NCI-H2227 (cell line): ENCODE measurements around the gene EFNA5.
A peak's percentile ranks its signal among the peaks of the same experiment; 100 is the strongest.
"Not testable (repeated sequence)": the region's sequence is repeated elsewhere in the genome, so short reads cannot be mapped to it uniquely, and the experiment has no call there.

ENCODE experiments used
- DNase-seq: peaks from one replicate; lab custom pipeline; 2025; ENCODE audit not compliant: unreplicated experiment; lab: John Stamatoyannopoulos, UW

The EFNA5 gene

GRCh38 chr5:107466233-107466769, 204.4 kb downstream of the EFNA5 start:
- no peak for DNase-seq

GRCh38 chr5:107464876-107465275, 205.9 kb downstream of the EFNA5 start:
- DNase-seq = no peak

DNA sequence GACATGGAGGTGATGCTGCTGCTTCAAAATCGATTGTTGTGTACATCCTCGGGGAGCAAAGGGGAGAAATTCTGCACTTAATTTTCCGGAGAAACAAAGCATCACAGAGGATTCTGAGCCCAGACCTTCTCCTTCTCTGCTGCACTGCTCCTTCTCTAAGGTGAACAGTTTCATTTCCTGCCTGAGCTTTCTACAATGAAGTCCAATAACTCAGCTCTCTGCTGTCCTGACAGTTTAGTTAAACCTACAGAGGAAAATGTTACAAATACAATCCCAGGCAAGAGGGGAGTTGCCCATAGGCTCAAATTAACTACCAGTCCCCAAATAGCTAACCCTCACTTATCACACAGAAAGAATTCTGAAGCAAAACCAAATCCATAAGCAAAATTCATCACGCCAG, 206.3 kb downstream of the EFNA5 start:
- DNase-seq = no peak

DNA sequence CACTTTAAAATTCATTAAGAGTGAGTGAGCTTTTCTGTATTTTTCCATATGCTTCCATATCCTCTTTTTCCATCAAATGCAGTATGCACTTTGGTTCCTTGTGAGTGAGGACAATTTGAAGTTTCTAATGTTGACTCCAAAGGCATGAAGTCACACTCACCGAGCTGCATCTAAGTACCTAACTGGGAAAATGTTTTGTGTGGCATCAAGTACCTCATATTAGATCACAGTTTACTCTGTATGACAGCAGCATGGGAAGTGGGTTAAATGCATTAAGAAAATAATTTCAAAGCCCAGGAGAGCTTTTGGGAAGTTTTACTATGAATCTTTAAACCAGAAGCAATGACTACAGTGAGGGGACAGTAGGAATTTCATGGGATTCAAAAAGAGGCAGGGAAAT, 207.0 kb downstream of the EFNA5 start:
- DNase-seq = no peak

- no peak for DNase-seq
Observed at GRCh38 chr5:107461770-107462169, 209.0 kb downstream of the EFNA5 start.

DNA sequence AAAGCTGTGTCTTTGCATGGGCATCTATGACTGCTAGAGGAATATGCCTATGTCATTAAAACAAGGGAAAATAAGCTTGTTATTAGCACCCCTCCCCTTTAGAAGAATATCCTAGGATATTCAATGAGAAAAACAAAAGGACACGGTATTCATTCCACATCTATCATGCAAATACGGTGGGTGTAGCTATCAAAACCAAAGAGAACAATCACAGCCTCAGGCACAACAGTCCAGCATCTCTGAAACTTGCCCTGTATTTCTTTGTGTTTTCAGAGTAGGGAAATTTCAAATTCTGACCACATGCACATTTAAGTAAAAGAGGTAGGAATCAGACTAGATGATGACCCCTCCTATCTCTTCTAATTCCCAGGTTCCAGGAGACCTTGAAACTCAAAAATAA, 209.9 kb downstream of the EFNA5 start:
- DNase-seq = no peak

GRCh38 chr5:107459605-107460004, 211.1 kb downstream of the EFNA5 start:
- DNase-seq = no peak

- DNase-seq = no peak
Observed at GRCh38 chr5:107458322-107458721, 212.4 kb downstream of the EFNA5 start.

GRCh38 chr5:107457881-107458280, 212.9 kb downstream of the EFNA5 start:
- DNase-seq = no peak

- DNase-seq = no peak
Observed at GRCh38 chr5:107457138-107457537, 213.6 kb downstream of the EFNA5 start.

GRCh38 chr5:107456281-107456715, 214.4 kb downstream of the EFNA5 start:
- no peak for DNase-seq

DNA sequence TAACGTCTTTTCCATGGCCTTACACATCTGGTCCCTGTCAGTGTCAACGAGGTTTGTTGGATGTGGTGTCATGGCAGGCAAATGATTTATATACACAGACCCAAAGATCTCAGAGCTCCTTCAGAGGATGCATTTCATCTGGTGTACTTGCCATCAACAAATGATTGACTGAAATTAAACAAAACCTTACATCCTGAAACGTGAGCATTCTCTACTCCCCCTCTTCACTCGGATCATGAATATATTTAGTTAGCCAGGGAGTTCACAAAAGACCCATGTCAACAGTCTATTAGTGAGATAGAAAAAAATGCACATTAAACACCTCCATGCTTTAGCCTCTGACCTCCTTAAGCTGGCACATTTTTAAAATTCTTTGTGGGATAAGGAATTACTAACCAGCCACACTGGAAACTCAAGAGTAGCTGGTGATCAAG, 215.6 kb downstream of the EFNA5 start:
- DNase-seq = no peak

DNA sequence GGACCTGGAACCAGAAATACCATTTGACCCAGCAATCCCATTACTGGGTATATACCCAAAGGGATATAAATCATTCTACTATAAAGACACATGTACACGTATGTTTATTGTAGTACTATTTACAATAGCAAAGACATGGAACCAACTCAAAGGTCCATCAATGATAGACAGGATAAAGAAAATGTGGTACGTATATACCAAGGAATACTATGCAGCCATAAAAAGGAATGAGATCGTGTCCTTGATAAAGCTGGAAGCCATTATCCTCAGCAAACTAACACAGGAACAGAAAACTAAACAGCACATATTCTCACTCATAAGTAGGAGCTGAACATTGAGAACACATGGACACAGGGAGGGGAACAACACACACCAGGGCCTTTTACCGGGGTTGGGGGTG, 218.9 kb downstream of the EFNA5 start:
- DNase-seq = not testable (repeated sequence)

DNA sequence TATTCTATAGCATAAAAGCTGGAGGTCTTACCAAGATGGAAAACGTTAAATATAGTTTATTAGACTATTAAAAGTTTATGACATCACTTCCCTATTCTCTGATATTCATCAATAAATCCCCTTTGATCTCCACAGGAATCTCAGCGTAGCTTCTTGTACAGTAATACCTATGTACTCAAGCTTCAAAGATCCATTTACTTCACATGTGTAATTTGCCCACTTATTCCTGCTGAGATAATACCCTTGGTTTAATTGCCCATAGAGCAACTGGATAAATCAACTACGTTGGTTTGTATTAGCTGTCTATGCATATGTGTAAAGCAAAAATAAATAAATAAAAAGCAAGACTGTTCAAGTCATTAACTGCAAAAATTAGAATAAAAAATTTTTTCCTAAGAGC, 219.7 kb downstream of the EFNA5 start:
- peak; percentile 64 for DNase-seq

- DNase-seq = peak; percentile 46
Observed at GRCh38 chr5:107450531-107450930, 220.2 kb downstream of the EFNA5 start.

DNA sequence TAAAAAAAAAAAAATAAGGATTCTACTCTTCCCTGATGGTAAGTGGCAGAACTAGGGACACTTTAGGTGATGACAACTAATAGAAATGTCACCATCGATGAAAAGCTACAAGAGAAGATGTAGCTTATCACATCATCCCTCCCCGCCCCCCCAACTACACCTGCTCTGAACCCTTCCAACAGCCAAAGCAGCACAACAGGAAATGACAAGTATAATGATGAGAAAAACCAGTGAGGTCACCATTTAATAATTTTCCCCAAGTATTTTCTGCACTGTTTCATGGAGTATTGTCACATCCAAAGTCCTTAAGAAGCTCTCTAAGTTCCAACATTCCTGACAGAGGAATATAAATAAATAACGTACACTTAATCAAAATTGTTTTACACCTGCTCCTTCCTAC, 221.4 kb downstream of the EFNA5 start:
- no peak for DNase-seq

- DNase-seq = no peak
Observed at GRCh38 chr5:107447587-107447986, 223.2 kb downstream of the EFNA5 start.

GRCh38 chr5:107446972-107447371, 223.8 kb downstream of the EFNA5 start:
- no peak for DNase-seq

GRCh38 chr5:107444300-107444699, 226.4 kb downstream of the EFNA5 start:
- no peak for DNase-seq

DNA sequence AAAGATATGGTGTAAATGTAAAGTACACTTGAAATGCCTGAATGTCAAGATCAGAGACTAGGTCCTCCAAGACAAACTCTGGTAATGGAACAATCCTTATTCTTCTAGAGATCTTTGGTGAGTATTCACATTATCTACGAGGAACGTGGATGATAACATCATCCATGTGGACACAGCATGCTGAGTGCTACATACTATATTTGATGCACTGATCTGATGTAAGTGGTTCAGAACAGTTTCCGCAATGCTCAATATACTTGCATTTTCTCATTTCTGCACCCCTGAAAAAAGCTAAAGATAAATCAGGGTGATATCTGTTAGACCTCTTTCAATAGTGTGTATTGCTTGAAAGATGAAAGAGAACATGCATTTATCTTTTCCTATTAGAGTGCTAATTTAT, 226.8 kb downstream of the EFNA5 start:
- DNase-seq = no peak

GRCh38 chr5:107442452-107442851, 228.3 kb downstream of the EFNA5 start:
- no peak for DNase-seq

DNA sequence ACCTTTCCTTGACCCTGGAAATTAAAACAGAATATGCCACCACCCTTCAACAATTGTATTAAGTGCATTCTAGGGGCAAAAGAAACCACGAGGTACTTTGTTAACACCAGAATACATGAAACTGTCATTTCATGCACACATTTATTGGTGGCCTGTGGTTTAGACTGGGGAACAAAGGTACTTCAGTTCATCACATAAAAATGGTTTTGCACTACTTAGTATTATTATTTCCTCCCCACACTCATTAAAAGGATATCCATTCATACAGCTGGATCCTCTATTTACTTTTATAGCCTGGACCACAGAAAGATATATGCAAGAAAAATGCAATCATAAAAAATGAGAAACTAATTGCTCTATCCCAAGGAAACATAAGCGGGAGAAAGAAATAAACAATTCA, 230.9 kb downstream of the EFNA5 start:
- no peak for DNase-seq

DNA sequence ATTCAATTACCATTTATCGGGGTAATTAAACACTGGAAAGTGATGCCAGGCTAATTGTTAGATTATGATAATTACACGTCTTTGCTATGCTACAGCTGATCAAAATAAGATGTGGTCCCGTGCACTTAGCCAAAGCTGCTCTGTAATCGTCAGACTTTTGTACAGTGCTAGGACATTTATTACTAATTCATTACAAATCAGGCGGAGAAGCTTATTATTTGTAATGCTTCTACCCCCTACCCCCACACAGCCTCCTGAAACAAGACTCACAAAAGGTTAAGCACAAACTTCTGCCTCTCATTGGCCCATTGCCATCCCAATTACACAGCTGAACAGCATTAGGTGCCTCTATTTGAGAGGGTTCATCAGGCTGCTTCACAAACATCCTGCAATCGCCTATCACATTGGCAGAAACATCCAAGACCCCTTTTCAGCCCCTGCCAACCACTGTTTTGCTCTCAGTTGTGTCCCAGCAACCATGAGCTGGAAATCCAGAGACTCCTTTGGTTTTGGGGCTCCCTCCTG, 232.7 kb downstream of the EFNA5 start:
- no peak for DNase-seq
